Subcutaneous abdominal adipose tissue (tissue), 5 donors: ENCODE results near the gene CCNY.
A peak's percentile ranks its signal among the peaks of the same experiment; 100 is the strongest.

Source experiments
- H3K27ac ChIP-seq: one replicate; pipeline ENCODE4 v1.7.0; 2013; ENCODE audit warnings: low read depth, mild to moderate bottlenecking, inconsistent platforms, low read length, moderate library complexity
- H3K27me3 ChIP-seq, 5 donors: one replicate each; pipeline ENCODE4 v1.7.0; 2013; ENCODE audit warnings: low read length in 5 of 5, inconsistent platforms in 1 of 5; ENCODE audit not compliant: control insufficient read depth in 5 of 5, insufficient read depth in 4 of 5
- H3K36me3 ChIP-seq, 5 donors: one replicate each; pipeline ENCODE4 v1.7.0; 2013; ENCODE audit warnings: low read length in 5 of 5; ENCODE audit not compliant: control insufficient read depth in 5 of 5, insufficient read depth in 5 of 5
- H3K4me1 ChIP-seq, 5 donors: one replicate each; pipeline ENCODE4 v1.7.0; 2013; ENCODE audit warnings: low read length in 5 of 5, mild to moderate bottlenecking in 3 of 5, moderate library complexity in 1 of 5; ENCODE audit not compliant: control insufficient read depth in 5 of 5, insufficient read depth in 5 of 5
- H3K4me3 ChIP-seq, 5 donors: one replicate each; pipeline ENCODE4 v1.7.0; 2013; ENCODE audit warnings: low read length in 5 of 5, low read depth in 1 of 5
- H3K9ac ChIP-seq, 5 donors: one replicate each; pipeline ENCODE4 v1.7.0; 2013; ENCODE audit warnings: low read length in 5 of 5, mild to moderate bottlenecking in 4 of 5, moderate library complexity in 3 of 5
- H3K9me3 ChIP-seq, 5 donors: one replicate each; pipeline ENCODE4 v1.7.0; 2013; ENCODE audit warnings: low read length in 5 of 5; ENCODE audit not compliant: control insufficient read depth in 5 of 5
- donor health status: healthy.
- donor health status: healthy.
- donor health status: healthy.
- donor health status: healthy.
- donor health status: healthy.

Gene CCNY

GRCh38 chr10:35453855-35454532 is 117.7 kb downstream of the CCNY start:
- peak overlapping the region; percentile 41 to 72 (median 53) for H3K4me3 ChIP-seq

GRCh38 chr10:35456153-35456720 is 119.9 kb downstream of the CCNY start:
- Histone ChIP-seq H3K4me1 (peaks cover 11 to 55% (median 45%) of the 10 kb centered on the region in 5 donors), H3K36me3 (no peaks in the 10 kb centered on the region), H3K27ac (no peak overlapping the region), H3K9me3 (no peaks in the 10 kb centered on the region), H3K27me3 (no peaks in the 10 kb centered on the region), H3K9ac (no peak overlapping the region), H3K4me3 (no peak overlapping the region)

More at GRCh38 chr10:35453855-35454532, 117.7 kb downstream of the CCNY start:
- no peaks in the 10 kb centered on the region for H3K27me3 ChIP-seq
- H3K27ac ChIP-seq, result peak overlapping the region; percentile 84
- H3K4me1 ChIP-seq, result peaks cover 17 to 72% (median 67%) of the 10 kb centered on the region in 5 donors
- H3K36me3 ChIP-seq, result no peaks in the 10 kb centered on the region
- H3K9me3 ChIP-seq, result no peaks in the 10 kb centered on the region
- H3K9ac ChIP-seq, result peak overlapping the region in 4 of 5 donors; percentile 11 to 73 (median 52)

DNA sequence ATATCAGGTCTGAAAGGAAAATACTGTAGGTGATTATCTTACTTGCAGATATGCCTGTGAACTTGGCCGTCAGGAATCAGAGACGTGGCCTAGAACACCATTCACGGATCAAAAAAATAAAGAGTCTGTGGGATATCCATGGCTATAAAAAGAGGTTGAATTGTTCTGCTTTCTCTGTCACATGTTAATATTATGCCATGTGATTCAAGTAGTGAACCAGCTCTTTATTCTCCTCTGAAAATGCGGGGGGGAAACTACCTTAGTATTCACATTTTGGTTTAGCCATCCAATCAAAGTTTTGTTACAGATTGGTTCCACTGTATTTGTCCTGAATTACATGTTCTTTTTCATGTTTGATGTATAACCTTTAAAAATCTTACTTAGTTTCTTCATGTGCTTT is 120.5 kb downstream of the CCNY start:
- Histone ChIP-seq H3K36me3 (no peaks in the 10 kb centered on the region), H3K4me3 (no peak overlapping the region), H3K27me3 (no peaks in the 10 kb centered on the region), H3K27ac (no peak overlapping the region), H3K9me3 (no peaks in the 10 kb centered on the region), H3K4me1 (peaks cover 11 to 54% (median 40%) of the 10 kb centered on the region in 5 donors), H3K9ac (no peak overlapping the region)

DNA sequence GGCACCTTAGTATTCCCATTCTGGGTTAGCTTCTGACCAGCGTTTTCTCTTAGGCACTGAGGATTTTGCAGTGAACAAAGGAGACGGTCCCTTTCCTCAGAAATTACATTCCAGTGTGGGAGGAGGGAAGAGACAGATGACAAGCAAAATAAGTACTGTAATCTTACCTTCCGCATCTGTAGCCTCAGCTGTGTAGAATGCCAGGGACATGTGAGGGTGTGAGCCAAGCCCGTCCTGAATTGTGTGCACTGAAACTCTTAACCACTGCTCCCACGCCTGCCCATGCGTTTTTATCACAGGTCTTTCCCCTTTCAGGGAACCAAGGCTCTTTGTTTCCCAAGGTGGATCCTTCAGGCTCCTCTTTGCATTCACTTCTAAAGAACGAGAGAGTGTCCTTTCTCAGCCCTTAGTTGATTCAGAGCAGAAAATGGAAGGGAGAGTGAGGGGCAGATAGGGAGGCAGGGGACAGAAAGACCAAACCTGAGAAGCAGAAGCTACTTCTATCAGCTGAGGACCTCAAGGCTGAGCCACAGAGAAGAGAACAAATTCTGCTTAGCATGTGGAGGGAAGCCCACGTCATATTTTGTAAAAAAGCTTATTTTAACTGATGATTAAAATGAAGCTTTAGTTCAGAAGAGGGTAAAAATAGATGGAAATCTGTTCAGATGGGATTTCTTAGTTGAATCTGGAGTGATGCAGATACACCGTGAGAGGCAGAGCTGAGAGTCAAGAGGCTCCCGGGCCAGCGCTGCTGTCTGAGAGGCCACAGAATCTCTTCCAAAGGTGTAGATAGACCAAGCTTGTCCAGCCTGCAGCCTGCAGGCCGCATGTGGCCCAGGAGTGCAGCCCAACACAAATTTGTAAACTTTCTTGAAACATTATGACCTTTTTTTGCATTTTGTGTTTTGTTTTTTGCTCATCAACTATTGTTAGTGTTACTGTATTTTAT is 122.5 kb downstream of the CCNY start:
- Histone ChIP-seq H3K36me3 (no peaks in the 10 kb centered on the region), H3K27ac (no peak overlapping the region), H3K9ac (no peak overlapping the region), H3K9me3 (no peaks in the 10 kb centered on the region), H3K27me3 (no peaks in the 10 kb centered on the region), H3K4me3 (no peak overlapping the region), H3K4me1 (peaks cover 11 to 55% (median 37%) of the 10 kb centered on the region in 5 donors)

GRCh38 chr10:35459449-35459847 is 123.1 kb downstream of the CCNY start:
- Histone ChIP-seq H3K4me1 (peaks cover 7 to 56% (median 38%) of the 10 kb centered on the region in 5 donors), H3K36me3 (no peaks in the 10 kb centered on the region), H3K4me3 (no peak overlapping the region), H3K9me3 (no peaks in the 10 kb centered on the region), H3K27me3 (no peaks in the 10 kb centered on the region), H3K27ac (no peak overlapping the region), H3K9ac (no peak overlapping the region)

DNA sequence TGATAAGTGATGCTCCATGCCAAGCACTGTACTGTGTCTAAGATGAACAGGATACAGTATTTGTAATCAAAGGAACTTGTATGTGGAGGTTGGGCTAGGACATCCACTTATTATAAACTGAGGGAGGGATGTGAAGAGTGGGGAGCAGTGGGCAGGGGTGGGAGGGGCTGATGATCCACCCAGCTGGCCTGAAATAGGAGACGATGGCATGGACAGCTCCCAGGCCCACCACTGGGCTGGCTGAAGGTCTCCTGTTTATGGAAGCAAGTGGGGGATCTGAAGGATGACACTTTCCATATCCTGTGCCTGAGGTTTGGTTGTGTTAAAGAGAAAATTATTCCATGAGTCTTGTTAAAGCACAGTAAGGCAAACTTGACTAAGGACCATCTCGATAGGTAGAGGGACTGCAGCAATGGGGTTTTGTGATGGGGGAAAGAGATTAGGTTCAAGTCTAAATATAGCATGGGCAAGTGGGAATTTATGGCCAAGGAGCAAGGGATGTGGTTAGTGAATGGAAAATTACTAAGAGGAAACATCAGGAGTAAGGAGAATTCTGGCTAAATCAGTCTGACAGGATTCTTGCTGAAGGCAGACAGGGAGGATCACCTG is 124.6 kb downstream of the CCNY start:
- no peaks in the 10 kb centered on the region for H3K9me3 ChIP-seq
- no peak overlapping the region for H3K4me3 ChIP-seq
- H3K9ac ChIP-seq, result no peak overlapping the region
- H3K27ac ChIP-seq, result no peak overlapping the region
- H3K27me3 ChIP-seq, result no peaks in the 10 kb centered on the region
- H3K36me3 ChIP-seq, result no peaks in the 10 kb centered on the region
- peaks cover 2 to 52% (median 40%) of the 10 kb centered on the region in 5 donors for H3K4me1 ChIP-seq

DNA sequence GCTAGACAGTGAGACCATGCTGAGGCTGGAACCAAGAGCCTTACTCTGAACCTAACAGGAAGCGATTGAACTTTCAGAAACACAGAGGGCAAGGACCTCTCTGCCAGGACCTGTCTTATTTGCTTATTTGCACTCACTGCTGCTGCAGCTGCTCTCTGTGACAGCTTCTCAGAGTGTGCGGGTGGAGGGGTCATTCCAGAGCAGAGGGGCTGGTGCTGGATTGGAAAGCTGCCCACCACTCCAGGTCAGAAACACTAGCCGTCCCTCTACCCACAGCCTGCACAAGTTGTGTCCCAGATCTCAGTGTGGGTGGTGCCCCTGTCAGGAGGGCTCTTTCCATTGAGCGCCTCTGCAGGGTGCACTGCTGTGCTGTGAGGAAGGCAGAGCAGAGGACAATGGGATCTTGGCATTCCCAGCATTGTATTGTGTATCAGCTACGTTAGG is 126.2 kb downstream of the CCNY start:
- H3K27ac ChIP-seq, result no peak overlapping the region
- H3K9me3 ChIP-seq, result no peaks in the 10 kb centered on the region
- H3K9ac ChIP-seq, result no peak overlapping the region
- no peak overlapping the region for H3K4me3 ChIP-seq
- no peaks in the 10 kb centered on the region for H3K27me3 ChIP-seq
- peaks cover 2 to 57% (median 46%) of the 10 kb centered on the region in 5 donors for H3K4me1 ChIP-seq
- no peaks in the 10 kb centered on the region for H3K36me3 ChIP-seq

DNA sequence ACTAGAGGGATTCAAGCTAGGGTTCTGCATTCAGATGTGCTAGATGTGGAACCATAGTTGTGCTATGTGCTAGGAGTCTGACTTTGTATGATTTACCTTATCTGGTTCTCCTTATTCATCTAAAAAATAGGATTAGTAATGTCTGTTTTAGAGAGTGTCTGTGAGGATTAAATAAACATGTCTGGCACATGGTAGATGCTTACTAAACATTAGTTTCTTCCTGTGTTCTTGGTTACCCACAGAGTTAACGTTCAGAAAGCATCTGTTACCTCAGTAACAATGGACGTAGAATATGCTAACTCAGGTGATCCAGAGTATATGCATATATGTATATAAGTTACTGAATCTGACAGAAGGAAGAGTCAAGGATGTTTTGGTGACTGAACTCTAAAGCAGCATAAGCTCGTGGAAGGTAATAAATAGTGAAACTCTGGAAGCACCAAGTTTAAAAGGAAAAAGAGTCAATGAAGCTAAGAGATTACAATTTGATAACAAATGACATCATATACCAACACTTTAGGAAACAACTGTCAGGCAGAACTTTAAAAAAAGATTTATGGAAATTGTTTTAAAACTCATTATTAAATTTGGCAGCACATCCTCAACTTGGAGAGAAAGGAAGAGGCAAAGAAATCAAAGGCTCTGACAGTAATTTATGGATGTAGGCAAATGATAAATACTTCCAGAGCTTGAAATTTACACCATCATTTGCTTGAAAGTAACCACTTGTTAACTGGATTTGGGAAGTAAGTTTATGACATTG is 127.0 kb downstream of the CCNY start:
- no peaks in the 10 kb centered on the region for H3K27me3 ChIP-seq
- no peaks in the 10 kb centered on the region for H3K36me3 ChIP-seq
- no peak overlapping the region for H3K4me3 ChIP-seq
- H3K9me3 ChIP-seq, result no peaks in the 10 kb centered on the region
- H3K9ac ChIP-seq, result no peak overlapping the region
- H3K4me1 ChIP-seq, result peaks cover 2 to 55% (median 43%) of the 10 kb centered on the region in 5 donors
- H3K27ac ChIP-seq, result no peak overlapping the region

GRCh38 chr10:35463878-35464277 is 127.6 kb downstream of the CCNY start:
- Histone ChIP-seq H3K27ac (peak overlapping the region; percentile 11), H3K9me3 (no peaks in the 10 kb centered on the region), H3K4me3 (no peak overlapping the region), H3K27me3 (no peaks in the 10 kb centered on the region), H3K4me1 (peaks cover 2 to 55% (median 39%) of the 10 kb centered on the region in 5 donors), H3K9ac (no peak overlapping the region), H3K36me3 (no peaks in the 10 kb centered on the region)
